Astrocyte (in vitro differentiated cells and primary cell): Measurements from ENCODE around the gene OSBPL6.

Experiments used
- CTCF ChIP-seq: IDR thresholded peaks from 2 replicates; pipeline ENCODE4 v1.5.1; 2011; ENCODE audit warnings: low read depth, mild to moderate bottlenecking, inconsistent platforms, low read length, moderate library complexity; ENCODE audit not compliant: insufficient read depth
- EZH2 ChIP-seq: IDR thresholded peaks from 2 replicates; pipeline ENCODE4 v1.6.1; 2012; ENCODE audit warnings: mild to moderate bottlenecking, low read length, inconsistent platforms; ENCODE audit not compliant: insufficient read depth

DNA sequence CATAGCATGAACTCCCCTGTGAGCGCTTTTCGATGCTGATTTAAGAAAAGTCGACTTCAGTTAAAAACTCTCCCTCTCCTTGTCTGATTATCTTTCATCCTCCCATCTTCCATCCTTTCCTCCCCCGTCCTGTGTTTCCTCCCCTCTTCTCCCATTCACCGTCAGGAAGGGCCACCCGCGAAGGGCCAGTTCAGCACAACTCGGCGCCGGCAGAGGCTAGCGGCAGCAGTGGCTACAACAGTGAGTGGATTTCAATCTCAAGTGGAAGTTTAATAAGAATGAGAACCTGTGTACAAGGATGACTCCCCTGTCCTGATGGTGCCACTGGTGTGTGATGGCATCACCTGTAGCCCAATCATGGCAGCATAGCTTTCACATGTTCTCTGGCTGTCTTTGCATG, 149.8 kb downstream of the OSBPL6 start:
- no peak for TF ChIP-seq CTCF
- no peak for TF ChIP-seq EZH2
